Ascending aorta (tissue), 2 donors: ENCODE data around the gene TMED10. TPM values are rescaled to one million over a fixed set of nuclear protein-coding genes. Genes with fewer than 3 reads are reported as not detected.
A peak's percentile ranks its signal among the peaks of the same experiment; 100 is the strongest.

ENCODE experiments used
- DNase-seq, 2 donors: peaks; one replicate each; pipeline ENCODE4 v3.0.0-alpha.2; 2019; ENCODE audit warnings: low spot score in 2 of 2
- H3K27ac ChIP-seq, 2 donors: fragments of 200-600 bp; sonication (generic); one replicate each; pipeline ENCODE4 v1.5.1; 2016 to 2017; ENCODE audit warnings: mild to moderate bottlenecking in 1 of 2
- H3K27me3 ChIP-seq: fragments of 200-600 bp; sonication (generic); one replicate; pipeline ENCODE4 v1.5.1; 2017
- H3K36me3 ChIP-seq, 2 donors: fragments of 200-600 bp; sonication (generic); one replicate each; pipeline ENCODE4 v1.5.1; 2016
- H3K4me1 ChIP-seq, 2 donors: fragments of 200-600 bp; sonication (generic); one replicate each; pipeline ENCODE4 v1.5.1; 2016 to 2017; ENCODE audit warnings: mild to moderate bottlenecking in 1 of 2
- H3K4me3 ChIP-seq, 2 donors: fragments of 200-600 bp; sonication (generic); one replicate each; pipeline ENCODE4 v1.5.1; 2016 to 2017; ENCODE audit warnings: mild to moderate bottlenecking in 1 of 2
- H3K9me3 ChIP-seq, 2 donors: fragments of 200-600 bp; sonication (generic); one replicate each; pipeline ENCODE4 v1.5.1; 2016
- CTCF ChIP-seq, 3 experiments: fragments of 200-600 bp in 2 of 3; fragments of 450-650 bp in 1 of 3; sonication (generic) in 2 of 3; IDR thresholded peaks; one replicate each; pipeline ENCODE4 v1.5.1; 2016 to 2019; ENCODE audit warnings: antibody characterized with exemption in 3 of 3, mild to moderate bottlenecking in 1 of 3, moderate library complexity in 1 of 3
- intact Hi-C: fragments of 100-400 bp; cut with DNase I; formaldehyde crosslinking; loops from one replicate; pipeline ENCODE4 v1.15.1; 2023
- total RNA-seq: library from RNA; depleted of rRNA; stranded (reverse); fragments of >200 nt; gene quantifications from one replicate; pipeline ENCODE4 v1.1.0, GENCODE V29; 2016

The TMED10 gene
- total RNA-seq, 1 donor from 2014 or later, result 190 TPM

GRCh38 chr14:75196064-75196463 lies 19.7 kb upstream of the TMED10 start:
- Histone ChIP-seq H3K27ac (no peak overlapping the region), H3K9me3 (no peaks in the 10 kb centered on the region), H3K27me3 (no peaks in the 10 kb centered on the region), H3K4me1 (peaks cover 10 to 11% of the 10 kb centered on the region in 2 donors), H3K4me3 (no peak overlapping the region), H3K36me3 (no peaks in the 10 kb centered on the region)
- intact Hi-C loops, result loop anchor here (5.0 kb wide), 1 partner anchor 41 kb away; no protein-coding TSS in a partner anchor
- no peak for TF ChIP-seq CTCF (IDR thresholded peaks at IDR 0.05)
- DNase-seq, result no peak

- H3K4me1 ChIP-seq, result no peaks in the 10 kb centered on the region
- intact Hi-C loops, result no loop called here
- no peak overlapping the region for H3K27ac ChIP-seq
- DNase-seq, result no peak
- H3K4me3 ChIP-seq, result no peak overlapping the region
- no peak for TF ChIP-seq CTCF (IDR thresholded peaks at IDR 0.05)
- H3K27me3 ChIP-seq, result no peaks in the 10 kb centered on the region
- H3K36me3 ChIP-seq, result no peaks in the 10 kb centered on the region
- H3K9me3 ChIP-seq, result no peaks in the 10 kb centered on the region
Measured at GRCh38 chr14:75191100-75191499, 14.7 kb upstream of the TMED10 start.

GRCh38 chr14:75190023-75190422 lies 13.6 kb upstream of the TMED10 start:
- H3K4me1 ChIP-seq, result peaks cover 0 to 4% of the 10 kb centered on the region in 2 donors
- TF ChIP-seq CTCF (IDR thresholded peaks at IDR 0.05), result no peak
- intact Hi-C loops, result no loop called here

GRCh38 chr14:75188520-75189268 lies 12.3 kb upstream of the TMED10 start:
- Histone ChIP-seq H3K27ac (no peak overlapping the region), H3K4me3 (no peak overlapping the region), H3K4me1 (peaks cover 4 to 16% of the 10 kb centered on the region in 2 donors), H3K36me3 (no peaks in the 10 kb centered on the region), H3K27me3 (no peaks in the 10 kb centered on the region), H3K9me3 (no peaks in the 10 kb centered on the region)
- peak; percentile 15 to 69 for DNase-seq
- TF ChIP-seq CTCF (IDR thresholded peaks at IDR 0.05), result no peak
- intact Hi-C loops, result no loop called here

More at GRCh38 chr14:75190023-75190422, 13.6 kb upstream of the TMED10 start:
- Histone ChIP-seq H3K27me3 (no peaks in the 10 kb centered on the region), H3K4me3 (no peak overlapping the region), H3K27ac (no peak overlapping the region), H3K36me3 (no peaks in the 10 kb centered on the region), H3K9me3 (no peaks in the 10 kb centered on the region)
- DNase-seq, result no peak

GRCh38 chr14:75188086-75188485 lies 11.7 kb upstream of the TMED10 start:
- H3K27ac ChIP-seq, result no peak overlapping the region

More at GRCh38 chr14:75188086-75188485, 11.7 kb upstream of the TMED10 start:
- H3K36me3 ChIP-seq, result no peaks in the 10 kb centered on the region
- peaks cover 8 to 22% of the 10 kb centered on the region in 2 donors for H3K4me1 ChIP-seq
- H3K9me3 ChIP-seq, result no peaks in the 10 kb centered on the region
- DNase-seq, result no peak
- TF ChIP-seq CTCF (IDR thresholded peaks at IDR 0.05), result no peak
- H3K4me3 ChIP-seq, result no peak overlapping the region
- no peaks in the 10 kb centered on the region for H3K27me3 ChIP-seq
- intact Hi-C loops, result no loop called here
